Astrocyte of the spinal cord (primary cell): Measurements from ENCODE around the gene CPNE9.

Experiments
- DNase-seq: peaks from one replicate; pipeline ENCODE4 v3.0.0; 2011; ENCODE audit warnings: low read depth, low spot score
- H3K4me3 ChIP-seq: 2 replicates; pipeline ENCODE4 v1.5.1; 2011; ENCODE audit warnings: low read depth, mild to moderate bottlenecking, low read length, moderate library complexity
- in situ Hi-C: cut with HindIII; loops from 2 replicates; pipeline ENCODE4 v1.10.0; 2017; ENCODE audit warnings: low sequenced_read_pairs
- TF ChIP-seq, protein P1 (sequence below): IDR thresholded peaks from 2 replicates; pipeline ENCODE4 v1.5.1; 2012; ENCODE audit warnings: low read depth, mild to moderate bottlenecking, low read length, inconsistent platforms

CPNE9 gene

DNA sequence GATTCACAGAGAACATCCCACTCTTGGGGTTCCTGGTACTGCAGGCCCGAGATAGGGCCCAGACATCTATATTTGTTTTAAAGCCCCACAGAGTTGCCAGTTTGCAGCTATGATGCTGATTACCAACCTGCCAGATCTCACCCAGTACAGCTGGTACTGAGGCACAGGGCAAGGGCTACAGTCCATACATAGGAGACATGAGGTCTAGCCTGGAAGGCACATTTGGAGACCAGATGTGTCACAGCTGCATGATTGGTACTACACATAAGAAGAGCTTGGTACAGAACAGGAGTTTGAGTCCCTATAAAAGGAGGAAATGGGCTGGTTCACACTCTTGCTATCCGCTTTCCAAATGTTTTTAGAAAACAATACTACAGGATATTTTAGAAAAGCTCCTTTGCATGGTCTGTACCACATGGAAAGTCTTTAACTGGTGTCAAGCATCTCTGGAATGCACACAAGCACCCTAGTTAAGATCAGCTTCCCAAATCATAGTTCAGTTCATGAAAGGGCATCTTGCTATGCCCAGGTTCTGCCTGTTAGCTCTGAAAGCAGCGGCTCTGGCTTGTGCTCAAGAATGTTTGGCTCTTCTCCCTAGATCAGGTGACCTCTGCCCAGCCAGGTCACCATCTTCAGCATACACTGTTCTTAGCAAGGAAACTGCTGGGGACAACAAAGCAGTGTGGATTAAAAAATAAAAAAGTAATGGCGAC lies 33.8 kb upstream of the CPNE9 start:
- in situ Hi-C loops = no loop called here
- H3K4me3 ChIP-seq = no peak overlapping the region
- TF ChIP-seq, protein P1, sequence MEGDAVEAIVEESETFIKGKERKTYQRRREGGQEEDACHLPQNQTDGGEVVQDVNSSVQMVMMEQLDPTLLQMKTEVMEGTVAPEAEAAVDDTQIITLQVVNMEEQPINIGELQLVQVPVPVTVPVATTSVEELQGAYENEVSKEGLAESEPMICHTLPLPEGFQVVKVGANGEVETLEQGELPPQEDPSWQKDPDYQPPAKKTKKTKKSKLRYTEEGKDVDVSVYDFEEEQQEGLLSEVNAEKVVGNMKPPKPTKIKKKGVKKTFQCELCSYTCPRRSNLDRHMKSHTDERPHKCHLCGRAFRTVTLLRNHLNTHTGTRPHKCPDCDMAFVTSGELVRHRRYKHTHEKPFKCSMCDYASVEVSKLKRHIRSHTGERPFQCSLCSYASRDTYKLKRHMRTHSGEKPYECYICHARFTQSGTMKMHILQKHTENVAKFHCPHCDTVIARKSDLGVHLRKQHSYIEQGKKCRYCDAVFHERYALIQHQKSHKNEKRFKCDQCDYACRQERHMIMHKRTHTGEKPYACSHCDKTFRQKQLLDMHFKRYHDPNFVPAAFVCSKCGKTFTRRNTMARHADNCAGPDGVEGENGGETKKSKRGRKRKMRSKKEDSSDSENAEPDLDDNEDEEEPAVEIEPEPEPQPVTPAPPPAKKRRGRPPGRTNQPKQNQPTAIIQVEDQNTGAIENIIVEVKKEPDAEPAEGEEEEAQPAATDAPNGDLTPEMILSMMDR = no peak
- no peak for DNase-seq

DNA sequence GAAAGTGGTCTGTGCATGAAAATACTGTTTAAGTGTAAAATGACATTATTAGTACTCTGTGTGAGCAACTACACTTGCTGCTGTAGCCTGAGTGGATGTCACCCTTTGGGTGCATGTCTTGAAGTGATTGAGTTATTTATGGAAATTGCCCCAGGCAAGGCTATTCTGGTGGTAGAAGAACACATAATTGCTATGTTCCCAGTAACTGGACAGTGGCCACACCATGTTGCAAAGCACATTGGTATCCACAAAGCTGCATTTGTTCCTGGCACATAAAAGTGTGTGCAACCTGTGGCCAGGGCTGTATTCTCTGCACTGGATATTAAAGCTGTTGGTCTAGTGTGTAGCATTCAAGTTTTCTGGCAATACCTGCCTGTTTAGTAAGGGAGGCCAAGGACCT lies 30.6 kb upstream of the CPNE9 start:
- no peak for DNase-seq
- H3K4me3 ChIP-seq = no peak overlapping the region
- TF ChIP-seq, protein P1 = no peak
- in situ Hi-C loops = no loop called here

DNA sequence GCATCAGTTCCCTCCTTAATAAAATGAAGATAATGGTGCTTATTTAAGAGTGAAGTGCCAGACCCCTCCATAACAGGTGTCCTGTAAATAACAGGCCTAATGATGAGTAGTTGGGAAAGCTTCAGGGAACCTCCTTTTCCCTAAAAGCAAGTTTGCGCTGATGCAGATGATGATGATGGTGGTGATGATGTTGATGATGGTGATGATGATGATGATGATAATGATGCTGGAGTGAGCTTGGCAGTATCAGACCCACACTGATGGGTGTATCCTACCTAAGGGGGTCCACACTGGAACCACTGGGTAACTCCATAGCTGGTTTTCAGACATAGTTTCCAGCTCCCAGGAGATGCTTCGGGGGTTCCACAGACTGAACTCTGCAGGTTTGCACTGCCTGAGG lies 29.9 kb upstream of the CPNE9 start:
- H3K4me3 ChIP-seq = no peak overlapping the region
- TF ChIP-seq, protein P1 = no peak
- no peak for DNase-seq
- in situ Hi-C loops = no loop called here

DNA sequence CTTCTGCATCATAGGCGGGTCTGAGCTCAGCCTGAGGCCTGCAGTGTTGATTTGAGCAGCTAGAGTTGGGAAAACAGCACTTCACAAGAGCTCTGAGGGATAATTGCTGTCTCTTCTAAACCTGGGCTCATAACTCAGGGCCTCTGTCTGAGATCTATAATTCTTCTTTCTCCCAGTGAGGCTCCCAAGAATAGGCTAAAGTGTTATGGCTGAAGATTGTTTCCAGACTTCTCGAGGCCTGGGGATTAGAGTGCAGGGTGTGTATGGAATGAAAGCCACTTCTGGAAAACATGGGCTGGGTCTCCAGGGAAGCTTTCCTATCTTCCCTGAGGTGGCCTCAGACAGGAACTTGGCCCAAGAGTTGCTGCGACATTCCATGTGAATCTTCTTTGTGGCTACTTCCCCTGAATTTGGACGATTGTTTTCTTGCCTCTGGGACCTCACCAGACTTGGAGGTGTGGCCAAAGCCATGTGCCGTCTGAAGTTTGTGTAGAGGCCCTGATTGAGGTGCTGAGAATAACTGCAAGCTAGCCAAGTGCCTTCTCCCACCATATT lies 27.8 kb upstream of the CPNE9 start:
- H3K4me3 ChIP-seq = no peak overlapping the region
- TF ChIP-seq, protein P1 = no peak
- in situ Hi-C loops = no loop called here
- DNase-seq = no peak

DNA sequence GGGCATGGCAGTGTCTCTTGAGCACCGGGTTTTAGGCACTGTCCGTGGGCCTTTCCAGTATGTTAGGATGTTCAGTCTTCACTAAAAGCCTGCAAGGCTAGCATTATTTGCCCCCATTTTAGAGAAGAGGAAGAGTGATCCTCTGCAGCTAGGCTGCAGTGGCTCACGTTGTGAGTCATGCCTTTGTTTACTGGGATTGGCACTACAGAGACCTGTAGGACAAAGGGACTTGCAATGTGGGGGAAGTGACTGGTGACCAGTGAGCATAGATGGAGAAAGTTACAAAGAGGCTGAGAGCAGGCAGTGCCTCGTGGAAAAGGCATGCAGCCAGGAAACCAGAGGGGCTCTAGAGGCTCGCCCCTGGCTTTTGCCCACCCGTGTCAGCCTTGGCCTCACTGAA lies 26.8 kb upstream of the CPNE9 start:
- in situ Hi-C loops = no loop called here
- no peak for DNase-seq
- TF ChIP-seq, protein P1 = no peak
- H3K4me3 ChIP-seq = no peak overlapping the region

DNA sequence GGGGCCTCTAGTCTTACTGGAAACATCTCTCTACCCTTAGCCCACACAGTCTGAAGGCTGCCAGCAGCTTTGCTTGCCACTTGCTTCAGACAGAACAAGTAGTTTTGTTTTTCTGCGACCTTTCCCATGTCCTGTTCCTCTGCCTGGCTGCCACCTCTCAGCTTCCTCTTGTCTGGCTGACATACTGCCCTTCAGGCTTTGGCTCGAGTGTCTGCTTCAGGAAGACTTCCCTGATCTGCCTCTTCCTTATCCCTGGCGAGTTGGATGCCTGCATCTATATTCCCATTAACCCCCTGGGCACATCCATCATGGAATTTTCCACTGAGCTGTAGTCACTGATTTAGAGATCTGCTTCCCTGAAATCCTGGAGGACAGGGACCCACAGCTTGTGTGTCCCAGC lies 25.1 kb upstream of the CPNE9 start:
- in situ Hi-C loops = no loop called here
- TF ChIP-seq, protein P1 = no peak
- H3K4me3 ChIP-seq = no peak overlapping the region
- no peak for DNase-seq
